Measurements from ENCODE around the gene RIOK1.

RIOK1 gene

DNA sequence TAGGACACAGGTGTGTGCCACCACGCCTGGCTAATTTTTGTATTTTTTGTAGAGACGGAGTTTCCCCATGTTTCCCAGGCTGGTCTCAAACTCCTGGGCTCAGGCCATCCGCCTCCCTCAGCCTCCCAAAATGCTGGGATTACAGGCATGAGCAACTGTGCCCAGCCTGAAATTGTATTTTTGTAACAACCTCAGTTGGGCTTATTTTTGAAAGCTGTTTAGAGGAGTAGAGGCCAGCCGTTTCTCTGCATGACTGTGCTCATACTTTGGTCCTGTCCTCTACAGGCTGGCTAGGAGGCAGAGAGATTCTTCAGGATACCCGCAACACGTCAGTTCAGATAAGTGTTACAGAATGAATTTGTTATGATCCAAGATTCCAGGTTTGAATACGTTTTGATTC, 22.2 kb upstream of the RIOK1 start:
- no peak for TF ChIP-seq CTCF (IDR thresholded peaks at IDR 0.05; ENCODE audit: insufficient read depth, low read depth, low read length, missing control alignments)
- DNase-seq (ENCODE audit: low read depth): no peak
- no peak overlapping the region for H3K4me3 ChIP-seq (ENCODE audit: low read depth, low read length)

DNA sequence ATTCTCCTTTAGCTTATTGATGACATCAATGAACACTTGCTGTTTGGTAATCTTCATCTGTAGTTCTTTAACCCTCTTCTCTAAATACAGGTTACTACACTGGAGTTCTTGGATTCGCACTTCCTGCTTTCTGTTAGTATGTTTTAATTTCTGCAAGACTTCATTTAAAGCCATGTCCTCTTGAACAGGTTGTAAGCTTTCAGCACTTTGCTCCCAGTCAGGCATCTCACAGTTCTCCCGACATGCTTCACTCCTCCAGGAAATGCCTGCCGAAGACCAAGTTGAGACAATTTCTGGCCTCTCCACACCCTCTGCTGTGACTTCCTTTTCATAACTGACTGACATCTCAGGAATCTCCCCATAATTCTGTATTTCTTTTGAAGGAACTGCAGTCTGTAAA, 15.9 kb upstream of the RIOK1 start:
- no peak for TF ChIP-seq CTCF (IDR thresholded peaks at IDR 0.05; ENCODE audit: insufficient read depth, low read depth, low read length, missing control alignments)
- H3K4me3 ChIP-seq (ENCODE audit: low read depth, low read length): no peak overlapping the region
- DNase-seq (ENCODE audit: low read depth): no peak

DNA sequence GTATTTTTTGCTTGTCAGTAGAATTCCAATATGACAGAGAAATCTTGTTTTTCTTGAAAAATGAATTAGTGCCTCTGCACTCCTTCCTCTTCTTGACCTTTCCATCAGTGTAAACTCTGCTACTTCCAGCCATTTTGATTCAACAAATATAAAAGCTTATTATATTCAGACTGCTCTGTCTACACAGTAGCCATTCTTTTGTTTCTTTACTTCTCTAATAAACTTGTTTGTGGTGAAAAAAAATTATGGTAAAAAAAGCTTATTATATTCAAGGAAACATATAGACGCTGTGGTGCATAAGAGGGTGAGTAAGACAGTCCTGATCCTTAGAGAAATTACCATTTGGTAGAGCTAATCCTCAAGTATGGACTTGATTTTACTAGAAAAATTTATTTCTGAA, 11.6 kb upstream of the RIOK1 start:
- no peak for TF ChIP-seq CTCF (IDR thresholded peaks at IDR 0.05; ENCODE audit: insufficient read depth, low read depth, low read length, missing control alignments)
- no peak for DNase-seq (ENCODE audit: low read depth)
- H3K4me3 ChIP-seq (ENCODE audit: low read depth, low read length): no peak overlapping the region

DNA sequence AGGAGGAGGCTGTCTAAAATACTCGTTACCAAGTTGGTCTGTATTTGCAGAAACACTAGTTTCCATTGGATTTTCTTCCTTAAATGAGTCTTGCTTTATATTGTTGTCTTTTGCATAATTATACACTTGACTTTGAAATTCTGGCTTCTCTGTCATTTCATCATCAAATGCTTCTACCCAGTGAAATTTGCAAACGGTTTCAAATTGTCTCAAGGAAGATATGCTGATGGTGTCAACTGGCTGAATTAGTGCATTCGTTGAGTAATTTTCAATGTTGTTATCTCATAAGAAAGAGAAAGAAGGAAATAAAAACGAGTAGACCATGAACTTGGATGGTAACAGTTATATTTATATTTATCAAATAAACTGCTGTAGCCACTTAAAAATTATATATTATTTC, 10.9 kb upstream of the RIOK1 start:
- no peak for TF ChIP-seq CTCF (IDR thresholded peaks at IDR 0.05; ENCODE audit: insufficient read depth, low read depth, low read length, missing control alignments)
- no peak overlapping the region for H3K4me3 ChIP-seq (ENCODE audit: low read depth, low read length)
- DNase-seq (ENCODE audit: low read depth): no peak

GRCh38 chr6:7381092-7381491, 8.5 kb upstream of the RIOK1 start:
- H3K4me3 ChIP-seq (ENCODE audit: low read depth, low read length): no peak overlapping the region
- TF ChIP-seq CTCF (IDR thresholded peaks at IDR 0.05; ENCODE audit: insufficient read depth, low read depth, low read length, missing control alignments): no peak
- no peak for DNase-seq (ENCODE audit: low read depth)

DNA sequence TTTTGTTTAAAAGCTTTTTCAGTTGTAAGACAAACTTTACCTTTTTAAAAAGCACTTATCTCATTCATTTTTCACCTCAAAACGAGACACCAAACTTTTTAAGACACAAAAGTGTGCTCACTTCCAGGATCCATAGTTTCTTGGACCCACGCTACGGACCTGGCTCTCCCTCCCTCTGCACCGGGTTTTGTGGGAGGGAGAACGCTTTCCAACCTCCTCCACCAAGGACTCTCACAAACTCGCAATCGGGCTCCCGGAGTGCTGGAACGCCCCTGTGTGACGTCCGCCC, 502 bp upstream of the RIOK1 start:
- peak overlapping the region; percentile 91 for H3K4me3 ChIP-seq (ENCODE audit: low read depth, low read length)
- TF ChIP-seq CTCF (IDR thresholded peaks at IDR 0.05; ENCODE audit: insufficient read depth, low read depth, low read length, missing control alignments): no peak
- no peak for DNase-seq (ENCODE audit: low read depth)

GRCh38 chr6:7390226-7390878, 744 bp downstream of the RIOK1 start:
- TF ChIP-seq CTCF (IDR thresholded peaks at IDR 0.05; ENCODE audit: insufficient read depth, low read depth, low read length, missing control alignments): peak; percentile 3
- DNase-seq (ENCODE audit: low read depth): no peak

More at GRCh38 chr6:7390226-7390878, 744 bp downstream of the RIOK1 start:
- peak overlapping the region; percentile 91 for H3K4me3 ChIP-seq (ENCODE audit: low read depth, low read length)

All from GM12865 (cell line).